Naive thymus-derived CD4-positive, alpha-beta T cell (primary cell): ENCODE measurements around the gene ELK4. TPM values are rescaled to one million over a fixed set of nuclear protein-coding genes. Genes with fewer than 3 reads are reported as not detected.

Experiments
- ATAC-seq: fragments of 150-1000 bp; cut with Tn5 transposase; 2 replicates; pipeline ENCODE4 v1.10.0; 2021; ENCODE audit warnings: mild to moderate bottlenecking, moderate library complexity
- CTCF ChIA-PET: fragments of 350-600 bp; sonication (Branson Sonifier 250); formaldehyde crosslinking; loops from one replicate; lab custom pipeline; 2021; ENCODE audit warnings: antibody characterized with exemption; lab: Charles Lee
- POLR2A ChIA-PET: fragments of 350-600 bp; sonication (Branson Sonifier 250); formaldehyde crosslinking; loops from one replicate; lab custom pipeline; 2021; ENCODE audit warnings: antibody characterized with exemption, inconsistent platforms; lab: Charles Lee
- DNase-seq, 9 donors: peaks; one replicate each; pipeline versions ENCODE4 v3.0.0 to v3.0.0-alpha.2; 2020 to 2022; ENCODE audit warnings: mixed read lengths in 1 of 9
- H3K27ac ChIP-seq: one replicate; pipeline ENCODE4 v1.7.0; 2013; ENCODE audit warnings: mild to moderate bottlenecking, low read depth, low read length, moderate library complexity
- H3K27me3 ChIP-seq, 2 donors: one replicate each; pipeline ENCODE4 v1.7.0; 2013; ENCODE audit warnings: low read length in 2 of 2, mild to moderate bottlenecking in 2 of 2, moderate library complexity in 2 of 2; ENCODE audit not compliant: control insufficient read depth in 2 of 2, insufficient read depth in 2 of 2
- H3K36me3 ChIP-seq, 3 experiments: 1 replicate in 2 of 3; 2 replicates in 1 of 3; pipeline ENCODE4 v1.7.0; 2013; ENCODE audit warnings: low read length in 3 of 3, mild to moderate bottlenecking in 3 of 3, moderate library complexity in 1 of 3; ENCODE audit not compliant: insufficient read depth in 3 of 3, control insufficient read depth in 2 of 3
- H3K4me1 ChIP-seq, 2 donors: one replicate each; pipeline ENCODE4 v1.7.0; 2013; ENCODE audit warnings: low read length in 2 of 2, mild to moderate bottlenecking in 2 of 2, moderate library complexity in 1 of 2; ENCODE audit not compliant: control insufficient read depth in 2 of 2, insufficient read depth in 2 of 2
- H3K4me3 ChIP-seq: 2 replicates; pipeline ENCODE4 v1.7.0; 2013; ENCODE audit warnings: mild to moderate bottlenecking, low read length
- H3K9me3 ChIP-seq, 3 experiments: 1 replicate in 2 of 3; 2 replicates in 1 of 3; pipeline ENCODE4 v1.7.0; 2013; ENCODE audit warnings: low read length in 3 of 3; ENCODE audit not compliant: control insufficient read depth in 2 of 3
- H3K27ac Mint-ChIP-seq, 9 donors: one replicate each; pipeline ENCODE4 v1.8.0; 2020 to 2022; ENCODE audit warnings: mixed read lengths in 9 of 9, mild to moderate bottlenecking in 8 of 9, moderate library complexity in 5 of 9, inconsistent platforms in 2 of 9
- H3K27me3 Mint-ChIP-seq, 5 donors: one replicate each; pipeline ENCODE4 v1.8.0; 2021 to 2022; ENCODE audit warnings: mixed read lengths in 5 of 5, mild to moderate bottlenecking in 1 of 5
- H3K36me3 Mint-ChIP-seq, 5 donors: one replicate each; pipeline ENCODE4 v1.8.0; 2020 to 2022; ENCODE audit warnings: mixed read lengths in 5 of 5, mild to moderate bottlenecking in 3 of 5, inconsistent platforms in 1 of 5
- H3K4me1 Mint-ChIP-seq, 7 donors: one replicate each; pipeline ENCODE4 v1.8.0; 2020 to 2022; ENCODE audit warnings: mixed read lengths in 7 of 7, mild to moderate bottlenecking in 3 of 7, inconsistent platforms in 1 of 7
- H3K4me3 Mint-ChIP-seq, 10 donors: one replicate each; pipeline ENCODE4 v1.8.0; 2020 to 2022; ENCODE audit warnings: mild to moderate bottlenecking in 10 of 10, mixed read lengths in 10 of 10, moderate library complexity in 6 of 10, inconsistent platforms in 2 of 10
- H3K9me3 Mint-ChIP-seq, 11 donors: one replicate each; pipeline ENCODE4 v1.8.0; 2020 to 2022; ENCODE audit warnings: mixed read lengths in 11 of 11, mild to moderate bottlenecking in 4 of 11, inconsistent platforms in 1 of 11, moderate library complexity in 1 of 11
- intact Hi-C, 2 donors: fragments of 100-400 bp; cut with micrococcal nuclease; formaldehyde crosslinking; loops; one replicate each; pipeline ENCODE4 v1.15.1; 2023
- polyA plus RNA-seq, 2 donors: library from polyadenylated mRNA; unstranded; fragments of 300-500 nt; fragmentation: Illumina TruSeq; gene quantifications; one replicate each; pipeline ENCODE4 v1.2.3, GENCODE V29; 2021
- total RNA-seq, 6 experiments: library from RNA in 5 of 6; stranded (reverse) in 5 of 6; gene quantifications; 1 replicate in 5 of 6; 2 replicates in 1 of 6; pipeline ENCODE4 v1.2.3 and lab custom pipeline; 2021 to 2026

The ELK4 gene
- total and polyA plus RNA-seq, 7 experiments from 2014 or later: 4.0 to 250 (median 123) TPM

- Histone ChIP-seq H3K4me3 (no peak overlapping the region), H3K36me3 (no peaks in the 10 kb centered on the region), H3K9me3 (no peaks in the 10 kb centered on the region), H3K27ac (no peak overlapping the region), H3K4me1 (no peaks in the 10 kb centered on the region), H3K27me3 (no peaks in the 10 kb centered on the region)
- ATAC-seq (peak; percentile 91), DNase-seq (peak; percentile 39 to 76 (median 65))
- Mint-ChIP-seq H3K27ac (peak overlapping the region in 1 of 9 donors; percentile 50), H3K4me1 (peaks cover 0 to 9% (median 0%) of the 10 kb centered on the region in 7 donors), H3K9me3 (no peaks in the 10 kb centered on the region), H3K36me3 (no peaks in the 10 kb centered on the region), H3K27me3 (peaks cover 0 to 5% (median 0%) of the 10 kb centered on the region in 5 donors), H3K4me3 (no peak overlapping the region)
- intact Hi-C loops: loop anchor here (1.0 to 5.0 kb wide), 9 partner anchors 52 to 447 kb away; partner anchors contain the start of gene NUCKS1 (in 1 of the 2)
- ChIA-PET POLR2A (interaction anchor here (1.1 to 2.3 kb wide), 4 partner anchors 27 to 124 kb away, joined by 4 to 40 read pairs (median 6); partner anchors contain the start of gene ELK4), CTCF (interaction anchor here (0.5 to 10.0 kb wide), 42 partner anchors 8 to 1362 kb away, joined by 3 to 315 read pairs (median 4); partner anchors contain the start of genes ELK4 and RAB29)
Measured at GRCh38 chr1:205658943-205659581, 27.3 kb upstream of the ELK4 start.

GRCh38 chr1:205656236-205656635 is 24.4 kb upstream of the ELK4 start:
- ChIA-PET POLR2A (interaction anchor here (3.2 to 3.8 kb wide), 2 partner anchors 24 to 64 kb away, joined by 20 to 22 read pairs; partner anchors contain the start of gene ELK4), CTCF (interaction anchor here (0.6 to 10.0 kb wide), 7 partner anchors 24 to 515 kb away, joined by 3 to 315 read pairs (median 83); partner anchors contain the start of gene ELK4)
- H3K27me3 ChIP-seq: no peaks in the 10 kb centered on the region
- no peak for DNase-seq
- intact Hi-C loops: loop anchor here in 1 of 2 donors (5.0 kb wide), 1 partner anchor 169 kb away; no protein-coding TSS in a partner anchor
- Mint-ChIP-seq H3K27me3 (peaks cover 0 to 7% (median 0%) of the 10 kb centered on the region in 5 donors), H3K36me3 (no peaks in the 10 kb centered on the region), H3K4me3 (no peak overlapping the region), H3K9me3 (no peaks in the 10 kb centered on the region), H3K27ac (no peak overlapping the region), H3K4me1 (peaks cover 0 to 9% (median 0%) of the 10 kb centered on the region in 7 donors)
- no peaks in the 10 kb centered on the region for H3K4me1 ChIP-seq
- H3K36me3 ChIP-seq: no peaks in the 10 kb centered on the region
- no peak for ATAC-seq
- H3K4me3 ChIP-seq: no peak overlapping the region
- no peak overlapping the region for H3K27ac ChIP-seq
- H3K9me3 ChIP-seq: no peaks in the 10 kb centered on the region

GRCh38 chr1:205652984-205653383 is 21.2 kb upstream of the ELK4 start:
- H3K4me1 Mint-ChIP-seq: peaks cover 0 to 4% (median 0%) of the 10 kb centered on the region in 7 donors
- H3K4me3 Mint-ChIP-seq: no peak overlapping the region
- H3K27ac Mint-ChIP-seq: no peak overlapping the region
- H3K36me3 ChIP-seq: no peaks in the 10 kb centered on the region
- no peak overlapping the region for H3K27ac ChIP-seq
- ATAC-seq: no peak
- no peaks in the 10 kb centered on the region for H3K9me3 Mint-ChIP-seq
- intact Hi-C loops: no loop called here
- peaks cover 0 to 8% (median 0%) of the 10 kb centered on the region in 5 donors for H3K27me3 Mint-ChIP-seq
- H3K4me1 ChIP-seq: no peaks in the 10 kb centered on the region
- no peaks in the 10 kb centered on the region for H3K27me3 ChIP-seq
- ChIA-PET CTCF (interaction anchor here (0.6 kb wide), 1 partner anchor 211 kb away, joined by 3 read pairs; no protein-coding TSS in a partner anchor), POLR2A (no interaction called here)
- no peaks in the 10 kb centered on the region for H3K36me3 Mint-ChIP-seq
- H3K9me3 ChIP-seq: no peaks in the 10 kb centered on the region
- DNase-seq: no peak
- no peak overlapping the region for H3K4me3 ChIP-seq

GRCh38 chr1:205650241-205650640 is 18.4 kb upstream of the ELK4 start:
- ChIA-PET CTCF (interaction anchor here (0.6 to 1.7 kb wide), 2 partner anchors 9 to 123 kb away, joined by 5 to 7 read pairs; no protein-coding TSS in a partner anchor), POLR2A (no interaction called here)

GRCh38 chr1:205645519-205645918 is 13.7 kb upstream of the ELK4 start:
- Mint-ChIP-seq H3K27me3 (peaks cover 0 to 12% (median 0%) of the 10 kb centered on the region in 5 donors), H3K36me3 (no peaks in the 10 kb centered on the region), H3K4me1 (no peaks in the 10 kb centered on the region), H3K4me3 (no peak overlapping the region), H3K27ac (no peak overlapping the region), H3K9me3 (no peaks in the 10 kb centered on the region)
- H3K4me3 ChIP-seq: no peak overlapping the region
- no peak for ATAC-seq
- intact Hi-C loops: no loop called here
- no peak overlapping the region for H3K27ac ChIP-seq
- H3K4me1 ChIP-seq: no peaks in the 10 kb centered on the region
- H3K27me3 ChIP-seq: no peaks in the 10 kb centered on the region
- DNase-seq: no peak
- H3K36me3 ChIP-seq: no peaks in the 10 kb centered on the region
- CTCF ChIA-PET: interaction anchor here (0.6 kb wide), 1 partner anchor 90 kb away, joined by 4 read pairs; no protein-coding TSS in a partner anchor
- POLR2A ChIA-PET: no interaction called here
- no peaks in the 10 kb centered on the region for H3K9me3 ChIP-seq

More at GRCh38 chr1:205650241-205650640, 18.4 kb upstream of the ELK4 start:
- H3K4me3 ChIP-seq: no peak overlapping the region
- peaks cover 0 to 7% (median 0%) of the 10 kb centered on the region in 5 donors for H3K27me3 Mint-ChIP-seq
- no peaks in the 10 kb centered on the region for H3K36me3 Mint-ChIP-seq
- ATAC-seq (no peak), DNase-seq (no peak)
- no peaks in the 10 kb centered on the region for H3K36me3 ChIP-seq
- H3K27me3 ChIP-seq: no peaks in the 10 kb centered on the region
- intact Hi-C loops: no loop called here
- H3K9me3 ChIP-seq: no peaks in the 10 kb centered on the region
- H3K27ac ChIP-seq: no peak overlapping the region
- no peaks in the 10 kb centered on the region for H3K9me3 Mint-ChIP-seq
- no peak overlapping the region for H3K4me3 Mint-ChIP-seq
- no peak overlapping the region for H3K27ac Mint-ChIP-seq
- H3K4me1 ChIP-seq: no peaks in the 10 kb centered on the region
- no peaks in the 10 kb centered on the region for H3K4me1 Mint-ChIP-seq

GRCh38 chr1:205642679-205643307 is 11.0 kb upstream of the ELK4 start:
- intact Hi-C loops: loop anchor here in 1 of 2 donors (1.0 kb wide), 1 partner anchor 24 kb away; no protein-coding TSS in a partner anchor
- Mint-ChIP-seq H3K9me3 (no peaks in the 10 kb centered on the region), H3K36me3 (no peaks in the 10 kb centered on the region), H3K4me3 (no peak overlapping the region), H3K27me3 (peaks cover 0 to 31% (median 0%) of the 10 kb centered on the region in 5 donors), H3K4me1 (no peaks in the 10 kb centered on the region), H3K27ac (no peak overlapping the region)
- CTCF ChIA-PET: interaction anchor here (1.4 kb wide), 1 partner anchor 51 kb away, joined by 3 read pairs; no protein-coding TSS in a partner anchor
- Histone ChIP-seq H3K9me3 (no peaks in the 10 kb centered on the region), H3K27ac (no peak overlapping the region), H3K4me1 (no peaks in the 10 kb centered on the region), H3K36me3 (no peaks in the 10 kb centered on the region), H3K4me3 (no peak overlapping the region), H3K27me3 (no peaks in the 10 kb centered on the region)
- ATAC-seq (no peak), DNase-seq (no peak)
- POLR2A ChIA-PET: interaction anchor here (2.4 kb wide), 1 partner anchor 10 kb away, joined by 10 read pairs; the partner anchor contains the start of gene ELK4
